ENCODE data around the gene CELF4.

- TF ChIP-seq POLR2A (IDR thresholded peaks at IDR 0.05; ENCODE audit: low read depth, low read length) (no peak), POLR2AphosphoS5 (IDR thresholded peaks at IDR 0.05; ENCODE audit: low read depth, low read length) (no peak), SPI1 (IDR thresholded peaks at IDR 0.05; ENCODE audit: low read depth, low read length) (no peak), TAF1 (IDR thresholded peaks at IDR 0.05; ENCODE audit: low read depth, low read length) (no peak), PAX5 (IDR thresholded peaks at IDR 0.05; ENCODE audit: insufficient read depth, low read length, severe bottlenecking) (no peak), POU2F2 (IDR thresholded peaks at IDR 0.05; ENCODE audit: low read depth, low read length) (no peak)
Measured at GRCh38 chr18:37532917-37533316, 32.7 kb downstream of the CELF4 start.

All from GM12891 (cell line).